ENCODE measurements around the gene ZNF488. TPM values are rescaled to one million over a fixed set of nuclear protein-coding genes. Genes with fewer than 3 reads are reported as not detected.

The ZNF488 gene
- polyA plus RNA-seq, 1 of the 3 experiments (the other 2 are of a cell fraction) = 0.59 TPM

DNA sequence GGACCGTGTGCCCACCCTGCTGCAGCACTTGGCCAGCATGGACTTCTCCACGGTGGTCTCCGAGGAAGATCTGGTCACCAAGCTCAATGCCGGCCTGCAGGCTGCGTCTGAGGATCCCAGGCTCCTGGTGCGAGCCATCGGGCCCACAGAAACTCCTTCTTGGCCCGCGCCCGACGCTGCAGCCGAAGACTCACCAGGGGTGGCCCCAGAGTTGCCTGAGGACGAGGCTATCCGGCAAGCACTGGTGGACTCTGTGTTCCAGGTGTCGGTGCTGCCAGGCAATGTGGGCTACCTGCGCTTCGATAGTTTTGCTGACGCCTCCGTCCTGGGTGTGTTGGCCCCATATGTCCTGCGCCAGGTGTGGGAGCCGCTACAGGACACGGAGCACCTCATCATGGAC is 34.6 kb downstream of the ZNF488 start:
- TF ChIP-seq JUND (IDR thresholded peaks at IDR 0.05) = no peak
- TF ChIP-seq FOXM1 (IDR thresholded peaks at IDR 0.05; ENCODE audit: low read depth) = no peak
- TF ChIP-seq RCOR1 (IDR thresholded peaks at IDR 0.05; ENCODE audit: low read length) = no peak
- TF ChIP-seq, protein P1, sequence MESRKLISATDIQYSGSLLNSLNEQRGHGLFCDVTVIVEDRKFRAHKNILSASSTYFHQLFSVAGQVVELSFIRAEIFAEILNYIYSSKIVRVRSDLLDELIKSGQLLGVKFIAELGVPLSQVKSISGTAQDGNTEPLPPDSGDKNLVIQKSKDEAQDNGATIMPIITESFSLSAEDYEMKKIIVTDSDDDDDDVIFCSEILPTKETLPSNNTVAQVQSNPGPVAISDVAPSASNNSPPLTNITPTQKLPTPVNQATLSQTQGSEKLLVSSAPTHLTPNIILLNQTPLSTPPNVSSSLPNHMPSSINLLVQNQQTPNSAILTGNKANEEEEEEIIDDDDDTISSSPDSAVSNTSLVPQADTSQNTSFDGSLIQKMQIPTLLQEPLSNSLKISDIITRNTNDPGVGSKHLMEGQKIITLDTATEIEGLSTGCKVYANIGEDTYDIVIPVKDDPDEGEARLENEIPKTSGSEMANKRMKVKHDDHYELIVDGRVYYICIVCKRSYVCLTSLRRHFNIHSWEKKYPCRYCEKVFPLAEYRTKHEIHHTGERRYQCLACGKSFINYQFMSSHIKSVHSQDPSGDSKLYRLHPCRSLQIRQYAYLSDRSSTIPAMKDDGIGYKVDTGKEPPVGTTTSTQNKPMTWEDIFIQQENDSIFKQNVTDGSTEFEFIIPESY (IDR thresholded peaks at IDR 0.05; ENCODE audit: borderline replicate concordance, low read depth) = no peak
- no peak for TF ChIP-seq GABPA (IDR thresholded peaks at IDR 0.05; ENCODE audit: low read depth)
- no peak for TF ChIP-seq POLR2AphosphoS5 (IDR thresholded peaks at IDR 0.05; ENCODE audit: low read depth, low read length)
- no peak for TF ChIP-seq SIN3A (IDR thresholded peaks at IDR 0.05; ENCODE audit: borderline replicate concordance, low read depth, low read length)
- no peak for TF ChIP-seq RXRA (IDR thresholded peaks at IDR 0.05; ENCODE audit: borderline replicate concordance, low read depth)
- TF ChIP-seq, protein P2, sequence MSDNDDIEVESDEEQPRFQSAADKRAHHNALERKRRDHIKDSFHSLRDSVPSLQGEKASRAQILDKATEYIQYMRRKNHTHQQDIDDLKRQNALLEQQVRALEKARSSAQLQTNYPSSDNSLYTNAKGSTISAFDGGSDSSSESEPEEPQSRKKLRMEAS (IDR thresholded peaks at IDR 0.05; ENCODE audit: low read depth) = no peak
- no peak for TF ChIP-seq MEF2A (IDR thresholded peaks at IDR 0.05; ENCODE audit: borderline replicate concordance, low read depth)
- TF ChIP-seq SMC3 (IDR thresholded peaks at IDR 0.05; ENCODE audit: low read depth, low read length) = no peak
- TF ChIP-seq FOXJ3 (CRISPR knock-in tag; IDR thresholded peaks at IDR 0.05) = no peak
- no peak for TF ChIP-seq ELF1 (IDR thresholded peaks at IDR 0.05)
- no peak for TF ChIP-seq EP300 (IDR thresholded peaks at IDR 0.05; ENCODE audit: borderline replicate concordance in 1 of 2, low read depth in 1 of 2, low read length in 1 of 2)
- no peak for TF ChIP-seq RAD21 (IDR thresholded peaks at IDR 0.05; ENCODE audit: low read length)
- TF ChIP-seq, protein P3, sequence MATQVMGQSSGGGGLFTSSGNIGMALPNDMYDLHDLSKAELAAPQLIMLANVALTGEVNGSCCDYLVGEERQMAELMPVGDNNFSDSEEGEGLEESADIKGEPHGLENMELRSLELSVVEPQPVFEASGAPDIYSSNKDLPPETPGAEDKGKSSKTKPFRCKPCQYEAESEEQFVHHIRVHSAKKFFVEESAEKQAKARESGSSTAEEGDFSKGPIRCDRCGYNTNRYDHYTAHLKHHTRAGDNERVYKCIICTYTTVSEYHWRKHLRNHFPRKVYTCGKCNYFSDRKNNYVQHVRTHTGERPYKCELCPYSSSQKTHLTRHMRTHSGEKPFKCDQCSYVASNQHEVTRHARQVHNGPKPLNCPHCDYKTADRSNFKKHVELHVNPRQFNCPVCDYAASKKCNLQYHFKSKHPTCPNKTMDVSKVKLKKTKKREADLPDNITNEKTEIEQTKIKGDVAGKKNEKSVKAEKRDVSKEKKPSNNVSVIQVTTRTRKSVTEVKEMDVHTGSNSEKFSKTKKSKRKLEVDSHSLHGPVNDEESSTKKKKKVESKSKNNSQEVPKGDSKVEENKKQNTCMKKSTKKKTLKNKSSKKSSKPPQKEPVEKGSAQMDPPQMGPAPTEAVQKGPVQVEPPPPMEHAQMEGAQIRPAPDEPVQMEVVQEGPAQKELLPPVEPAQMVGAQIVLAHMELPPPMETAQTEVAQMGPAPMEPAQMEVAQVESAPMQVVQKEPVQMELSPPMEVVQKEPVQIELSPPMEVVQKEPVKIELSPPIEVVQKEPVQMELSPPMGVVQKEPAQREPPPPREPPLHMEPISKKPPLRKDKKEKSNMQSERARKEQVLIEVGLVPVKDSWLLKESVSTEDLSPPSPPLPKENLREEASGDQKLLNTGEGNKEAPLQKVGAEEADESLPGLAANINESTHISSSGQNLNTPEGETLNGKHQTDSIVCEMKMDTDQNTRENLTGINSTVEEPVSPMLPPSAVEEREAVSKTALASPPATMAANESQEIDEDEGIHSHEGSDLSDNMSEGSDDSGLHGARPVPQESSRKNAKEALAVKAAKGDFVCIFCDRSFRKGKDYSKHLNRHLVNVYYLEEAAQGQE (IDR thresholded peaks at IDR 0.05; ENCODE audit: low read depth, low read length) = no peak
- Histone ChIP-seq H3K9ac (no peak overlapping the region), H3K4me2 (no peak overlapping the region), H3K27me3 (ENCODE audit: insufficient read depth) (peaks cover 30% of the 10 kb centered on the region), H3K79me2 (ENCODE audit: insufficient read depth) (no peaks in the 10 kb centered on the region), H3F3A (replicated peaks; ENCODE audit: insufficient read depth) (no peaks in the 10 kb centered on the region), H3K9me2 (no peaks in the 10 kb centered on the region), H2AFZ (ENCODE audit: low read depth) (no peak overlapping the region), H3K9me3 (no peaks in the 10 kb centered on the region), H3K27ac (ENCODE audit: low read depth in 2 of 2, low read length in 1 of 2) (no peak overlapping the region), H3K4me3 (ENCODE audit: low read depth in 2 of 2, low read length in 1 of 2) (no peak overlapping the region), H3K4me1 (ENCODE audit: control insufficient read depth in 1 of 2, insufficient read depth in 2 of 2, low read depth in 1 of 2, low read length in 1 of 2) (peaks cover 0 to 33% of the 10 kb centered on the region in 2 experiments; a peak in 2 of 4 replicates), H3K36me3 (replicated peaks in 1 of 2; ENCODE audit: control insufficient read depth in 1 of 2, insufficient read depth in 2 of 2, low read length in 1 of 2) (no peaks in the 10 kb centered on the region), H4K20me1 (ENCODE audit: insufficient read depth) (no peaks in the 10 kb centered on the region)
- WGBS (ENCODE audit: low lambda C conversion rate) = 83% methylated on average over 14 of the region's 22 CpGs
- DNase-seq = no peak
- ChIA-PET CTCF (interaction anchor here (4.5 kb wide), 1 partner anchor 9 kb away, joined by 23 read pairs; no protein-coding TSS in a partner anchor), POLR2A (no interaction called here)
